ENCODE data around the gene WFDC9. TPM values are rescaled to one million over a fixed set of nuclear protein-coding genes. Genes with fewer than 3 reads are reported as not detected.

Gene WFDC9
- total RNA-seq, 4 donors from 2014 or later, result not detected

DNA sequence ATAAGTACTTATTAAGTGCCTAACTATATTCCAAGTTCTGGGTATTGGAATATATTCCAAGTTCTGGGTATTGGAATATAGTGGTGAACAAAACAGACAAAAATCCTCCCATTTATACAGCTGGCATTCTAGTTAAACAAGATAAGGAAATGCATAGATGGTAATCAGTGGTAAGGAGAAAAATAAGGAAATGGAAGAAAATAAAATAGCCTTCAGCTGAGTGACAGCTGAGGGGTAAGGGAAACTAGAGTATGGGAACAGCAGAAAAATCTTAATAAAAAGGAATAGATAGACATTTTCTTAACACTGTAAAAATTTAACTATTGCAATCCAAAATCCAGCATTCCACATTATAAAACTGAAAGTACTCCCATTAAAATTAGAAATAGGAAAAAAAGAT is 18.8 kb downstream of the WFDC9 start:
- Histone ChIP-seq H3K4me3 (no peak overlapping the region), H3K36me3 (no peaks in the 10 kb centered on the region), H3K4me1 (no peaks in the 10 kb centered on the region), H3K27me3 (no peaks in the 10 kb centered on the region), H3K9me3 (no peaks in the 10 kb centered on the region), H3K27ac (no peak overlapping the region)
- TF ChIP-seq, protein P1, sequence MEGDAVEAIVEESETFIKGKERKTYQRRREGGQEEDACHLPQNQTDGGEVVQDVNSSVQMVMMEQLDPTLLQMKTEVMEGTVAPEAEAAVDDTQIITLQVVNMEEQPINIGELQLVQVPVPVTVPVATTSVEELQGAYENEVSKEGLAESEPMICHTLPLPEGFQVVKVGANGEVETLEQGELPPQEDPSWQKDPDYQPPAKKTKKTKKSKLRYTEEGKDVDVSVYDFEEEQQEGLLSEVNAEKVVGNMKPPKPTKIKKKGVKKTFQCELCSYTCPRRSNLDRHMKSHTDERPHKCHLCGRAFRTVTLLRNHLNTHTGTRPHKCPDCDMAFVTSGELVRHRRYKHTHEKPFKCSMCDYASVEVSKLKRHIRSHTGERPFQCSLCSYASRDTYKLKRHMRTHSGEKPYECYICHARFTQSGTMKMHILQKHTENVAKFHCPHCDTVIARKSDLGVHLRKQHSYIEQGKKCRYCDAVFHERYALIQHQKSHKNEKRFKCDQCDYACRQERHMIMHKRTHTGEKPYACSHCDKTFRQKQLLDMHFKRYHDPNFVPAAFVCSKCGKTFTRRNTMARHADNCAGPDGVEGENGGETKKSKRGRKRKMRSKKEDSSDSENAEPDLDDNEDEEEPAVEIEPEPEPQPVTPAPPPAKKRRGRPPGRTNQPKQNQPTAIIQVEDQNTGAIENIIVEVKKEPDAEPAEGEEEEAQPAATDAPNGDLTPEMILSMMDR (IDR thresholded peaks at IDR 0.05), result no peak
- no peak for TF ChIP-seq POLR2A (IDR thresholded peaks at IDR 0.05)
- no peak for DNase-seq
- intact Hi-C loops (cut with DNase I; ENCODE audit: low total_unique reads), result no loop called here

DNA sequence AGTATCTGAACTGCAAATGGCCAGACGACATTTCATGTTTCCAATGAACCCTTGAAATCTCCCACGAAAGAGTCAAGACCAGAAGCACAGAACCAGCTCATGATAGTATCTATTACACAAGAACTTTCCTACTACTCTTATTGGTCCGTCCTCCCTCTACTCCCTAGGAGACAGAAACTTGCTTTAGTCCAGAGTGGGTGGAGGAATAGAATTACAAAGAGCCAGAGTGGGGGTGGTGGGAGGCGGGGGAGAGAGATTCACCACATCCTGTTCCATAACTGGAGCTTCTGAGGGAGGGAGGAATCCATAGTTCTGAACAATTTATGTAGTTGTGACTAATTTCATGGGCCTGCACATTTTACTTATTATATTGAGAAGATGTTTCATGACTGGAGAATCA is 20.0 kb downstream of the WFDC9 start:
- intact Hi-C loops (cut with DNase I; ENCODE audit: low total_unique reads), result no loop called here
- no peak overlapping the region for H3K27ac ChIP-seq
- DNase-seq, result no peak

DNA sequence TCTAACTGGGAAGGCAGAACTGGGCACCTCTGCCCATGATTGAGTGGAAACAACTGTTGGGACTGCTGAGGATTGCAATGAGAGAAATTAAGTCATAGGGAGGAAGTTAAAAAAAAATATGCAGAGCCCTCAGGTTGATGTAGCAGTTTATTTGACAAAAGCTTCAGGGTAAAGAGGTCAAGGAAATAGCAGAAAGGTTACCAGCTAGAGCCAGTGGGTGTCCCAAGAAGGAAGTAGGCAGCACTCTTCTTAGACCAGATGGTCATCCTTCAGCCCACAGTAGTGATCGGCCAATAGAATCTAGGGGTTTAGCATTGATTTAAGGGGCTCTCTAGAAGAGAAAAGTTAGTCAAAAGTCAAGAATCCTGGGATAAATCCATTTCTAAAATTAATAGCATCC is 23.3 kb downstream of the WFDC9 start:
- TF ChIP-seq, protein P1 (IDR thresholded peaks at IDR 0.05), result no peak
- no peak for TF ChIP-seq POLR2A (IDR thresholded peaks at IDR 0.05)
- no peak for DNase-seq

More for the DNA sequence above, 20.0 kb downstream of the WFDC9 start:
- TF ChIP-seq, protein P1 (IDR thresholded peaks at IDR 0.05), result no peak
- no peak for TF ChIP-seq POLR2A (IDR thresholded peaks at IDR 0.05)
- no peak overlapping the region for H3K4me3 ChIP-seq
- no peaks in the 10 kb centered on the region for H3K27me3 ChIP-seq
- H3K36me3 ChIP-seq, result no peaks in the 10 kb centered on the region
- no peaks in the 10 kb centered on the region for H3K4me1 ChIP-seq
- no peaks in the 10 kb centered on the region for H3K9me3 ChIP-seq

DNA sequence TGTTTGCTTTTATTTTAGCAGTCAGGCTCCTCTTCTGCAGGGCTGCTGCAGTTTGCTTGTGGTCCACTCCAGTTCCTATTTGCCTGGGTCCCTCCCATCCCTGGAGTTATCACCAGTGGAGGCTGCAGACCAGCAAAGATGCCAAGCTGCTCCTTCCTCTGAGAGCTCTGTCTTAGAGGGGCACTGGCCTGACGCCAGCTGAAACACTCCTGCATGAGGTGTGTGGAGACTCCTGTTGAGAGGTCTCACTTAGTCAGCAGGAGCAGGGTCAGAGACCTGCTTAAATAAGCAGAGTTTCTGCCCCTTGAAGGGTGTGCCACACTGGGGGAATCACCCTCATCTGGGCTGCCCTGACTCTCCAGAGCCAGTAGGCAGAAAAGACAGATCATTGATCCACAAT is 35.8 kb downstream of the WFDC9 start:
- Histone ChIP-seq H3K4me3 (no peak overlapping the region), H3K27me3 (no peaks in the 10 kb centered on the region), H3K27ac (no peak overlapping the region), H3K36me3 (no peaks in the 10 kb centered on the region), H3K4me1 (no peaks in the 10 kb centered on the region), H3K9me3 (no peaks in the 10 kb centered on the region)
- intact Hi-C loops (cut with DNase I; ENCODE audit: low total_unique reads), result no loop called here
- no peak for DNase-seq
- TF ChIP-seq POLR2A (IDR thresholded peaks at IDR 0.05), result no peak
- TF ChIP-seq, protein P1 (IDR thresholded peaks at IDR 0.05), result no peak

More for the DNA sequence above, 23.3 kb downstream of the WFDC9 start:
- no peaks in the 10 kb centered on the region for H3K4me1 ChIP-seq
- H3K9me3 ChIP-seq, result no peaks in the 10 kb centered on the region
- no peak overlapping the region for H3K27ac ChIP-seq
- no peaks in the 10 kb centered on the region for H3K27me3 ChIP-seq
- no peaks in the 10 kb centered on the region for H3K36me3 ChIP-seq
- no peak overlapping the region for H3K4me3 ChIP-seq
- intact Hi-C loops (cut with DNase I; ENCODE audit: low total_unique reads), result no loop called here

DNA sequence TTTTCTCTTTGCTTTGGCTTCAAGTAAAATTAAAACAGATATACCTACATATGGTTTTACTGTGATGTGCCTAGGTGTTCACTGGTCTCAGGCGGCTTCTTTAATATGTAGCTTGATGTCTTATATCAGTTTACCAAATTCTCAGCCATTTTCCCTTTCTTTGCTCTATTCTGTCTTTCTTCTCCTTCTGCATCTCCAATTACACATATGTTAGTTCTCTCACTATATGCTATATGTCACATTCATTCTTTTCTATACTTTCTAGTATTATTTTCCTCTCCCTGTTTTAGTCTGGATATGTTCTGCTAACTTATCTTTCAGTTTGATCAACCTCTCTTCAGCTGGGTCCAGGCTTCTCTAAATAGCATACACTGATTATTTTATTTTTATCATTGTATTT is 37.6 kb downstream of the WFDC9 start:
- no peaks in the 10 kb centered on the region for H3K27me3 ChIP-seq
- H3K4me3 ChIP-seq, result no peak overlapping the region
- TF ChIP-seq, protein P1 (IDR thresholded peaks at IDR 0.05), result no peak
- TF ChIP-seq POLR2A (IDR thresholded peaks at IDR 0.05), result no peak
- H3K9me3 ChIP-seq, result no peaks in the 10 kb centered on the region
- no peak overlapping the region for H3K27ac ChIP-seq
- H3K36me3 ChIP-seq, result no peaks in the 10 kb centered on the region
- intact Hi-C loops (cut with DNase I; ENCODE audit: low total_unique reads), result no loop called here
- H3K4me1 ChIP-seq, result no peaks in the 10 kb centered on the region
- no peak for DNase-seq
